Measurements from ENCODE around the gene KCNG2.

Gene KCNG2

GRCh38 chr18:79911344-79912270 lies 113.9 kb downstream of the KCNG2 start:
- in situ Hi-C loops (cut with MboI; ENCODE audit: low pct_unique_long_range_greater_than_20kb, low sequenced_read_pairs), result no loop called here
- no peak for DNase-seq

GRCh38 chr18:79912409-79912991 lies 114.8 kb downstream of the KCNG2 start:
- in situ Hi-C loops (cut with MboI; ENCODE audit: low pct_unique_long_range_greater_than_20kb, low sequenced_read_pairs), result no loop called here
- DNase-seq, result no peak

GRCh38 chr18:79912994-79913831 lies 115.5 kb downstream of the KCNG2 start:
- in situ Hi-C loops (cut with MboI; ENCODE audit: low pct_unique_long_range_greater_than_20kb, low sequenced_read_pairs), result no loop called here
- no peak for DNase-seq

- DNase-seq, result no peak
- in situ Hi-C loops (cut with MboI; ENCODE audit: low pct_unique_long_range_greater_than_20kb, low sequenced_read_pairs), result no loop called here
Observed at GRCh38 chr18:79914614-79915160, 116.9 kb downstream of the KCNG2 start.

- DNase-seq, result no peak
- in situ Hi-C loops (cut with MboI; ENCODE audit: low pct_unique_long_range_greater_than_20kb, low sequenced_read_pairs), result no loop called here
Observed at GRCh38 chr18:79915161-79916127, 117.7 kb downstream of the KCNG2 start.

- DNase-seq, result no peak
- in situ Hi-C loops (cut with MboI; ENCODE audit: low pct_unique_long_range_greater_than_20kb, low sequenced_read_pairs), result no loop called here
Observed at GRCh38 chr18:79916128-79916494, 118.4 kb downstream of the KCNG2 start.

- DNase-seq, result no peak
- in situ Hi-C loops (cut with MboI; ENCODE audit: low pct_unique_long_range_greater_than_20kb, low sequenced_read_pairs), result no loop called here
Observed at GRCh38 chr18:79916546-79917168, 118.9 kb downstream of the KCNG2 start.

GRCh38 chr18:79917169-79917852 lies 119.6 kb downstream of the KCNG2 start:
- in situ Hi-C loops (cut with MboI; ENCODE audit: low pct_unique_long_range_greater_than_20kb, low sequenced_read_pairs), result no loop called here
- no peak for DNase-seq

GRCh38 chr18:79917853-79918614 lies 120.3 kb downstream of the KCNG2 start:
- in situ Hi-C loops (cut with MboI; ENCODE audit: low pct_unique_long_range_greater_than_20kb, low sequenced_read_pairs), result no loop called here
- DNase-seq, result no peak

- in situ Hi-C loops (cut with MboI; ENCODE audit: low pct_unique_long_range_greater_than_20kb, low sequenced_read_pairs), result no loop called here
- DNase-seq, result no peak
Observed at GRCh38 chr18:79918615-79919011, 120.9 kb downstream of the KCNG2 start.

- DNase-seq, result no peak
- in situ Hi-C loops (cut with MboI; ENCODE audit: low pct_unique_long_range_greater_than_20kb, low sequenced_read_pairs), result no loop called here
Observed at GRCh38 chr18:79919089-79919488, 121.4 kb downstream of the KCNG2 start.

- DNase-seq, result no peak
Observed at GRCh38 chr18:79921984-79922965, 124.5 kb downstream of the KCNG2 start.

GRCh38 chr18:79922971-79923411 lies 125.3 kb downstream of the KCNG2 start:
- in situ Hi-C loops (cut with MboI; ENCODE audit: low pct_unique_long_range_greater_than_20kb, low sequenced_read_pairs), result no loop called here
- no peak for DNase-seq

More at GRCh38 chr18:79921984-79922965, 124.5 kb downstream of the KCNG2 start:
- in situ Hi-C loops (cut with MboI; ENCODE audit: low pct_unique_long_range_greater_than_20kb, low sequenced_read_pairs), result no loop called here

GRCh38 chr18:79923896-79924585 lies 126.3 kb downstream of the KCNG2 start:
- no peak for DNase-seq
- in situ Hi-C loops (cut with MboI; ENCODE audit: low pct_unique_long_range_greater_than_20kb, low sequenced_read_pairs), result no loop called here
